GM19351 (cell line): ENCODE results near the gene ZNF256.

Source experiments
- ATAC-seq: cut with Tn5 transposase; IDR thresholded peaks from one replicate; pipeline ENCODE4 v1.9.1; 2021; ENCODE audit warnings: mild to moderate bottlenecking, moderate library complexity; ENCODE audit not compliant: unreplicated experiment

ZNF256 gene

DNA sequence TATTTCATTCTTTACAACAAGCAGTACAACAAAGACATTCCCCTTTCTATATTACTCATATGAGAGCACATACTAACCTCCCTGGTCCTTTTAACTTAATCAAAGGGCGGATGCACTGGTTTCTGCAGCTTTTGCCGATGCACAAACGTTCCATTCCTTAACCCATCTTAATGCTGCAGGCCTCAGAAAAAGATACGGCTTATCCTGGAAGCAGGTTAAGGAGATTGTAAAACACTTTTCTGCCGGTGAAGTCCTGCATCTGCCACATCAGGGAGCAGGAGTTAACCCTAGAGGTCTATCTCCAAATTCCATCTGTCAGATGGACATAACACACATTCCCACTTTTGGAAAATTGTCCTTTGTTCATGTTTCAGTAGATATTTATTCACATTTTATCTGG is 47.2 kb downstream of the ZNF256 start:
- no peak for ATAC-seq
